Breast epithelium (tissue), 3 donors: ENCODE results near the gene F13B.

ENCODE experiments used
- CTCF ChIP-seq, 3 donors: fragments of 450-650 bp; IDR thresholded peaks; one replicate each; pipeline ENCODE4 v1.5.1; 2016 to 2017; ENCODE audit warnings: antibody characterized with exemption in 3 of 3, mild to moderate bottlenecking in 3 of 3, moderate library complexity in 3 of 3
- POLR2A ChIP-seq: fragments of 450-650 bp; IDR thresholded peaks from one replicate; pipeline ENCODE4 v1.6.1; 2016; ENCODE audit warnings: antibody characterized with exemption, mild to moderate bottlenecking, moderate library complexity
- POLR2AphosphoS5 ChIP-seq, 3 donors: sonication (generic); formaldehyde crosslinking; IDR thresholded peaks; one replicate each; pipeline ENCODE4 v1.6.1; 2017; ENCODE audit warnings: antibody characterized with exemption in 3 of 3

- TF ChIP-seq POLR2A (no peak), POLR2AphosphoS5 (IDR thresholded peaks at IDR 0.05) (no peak), CTCF (IDR thresholded peaks at IDR 0.05) (no peak)
These were observed 6.9 kb upstream of the F13B start for GRCh38 chr1:197073978-197074377.
